Right renal cortex interstitium (tissue), 3 donors: ENCODE results near the gene MMP17. TPM values are rescaled to one million over a fixed set of nuclear protein-coding genes. Genes with fewer than 3 reads are reported as not detected.
A peak's percentile ranks its signal among the peaks of the same experiment; 100 is the strongest.

Source experiments
- DNase-seq, 3 donors: peaks; one replicate each; pipeline ENCODE4 v3.0.0-alpha.2; 2013; ENCODE audit warnings: low read depth in 3 of 3, low spot score in 2 of 3
- polyA plus RNA-seq, 3 donors: library from polyadenylated mRNA; unstranded; fragments of 120-200 nt; gene quantifications; one replicate each; pipeline ENCODE4 v1.2.1, GENCODE V29; 2013; ENCODE audit not compliant: insufficient read length in 3 of 3

The MMP17 gene
- polyA plus RNA-seq, 3 donors, result 0.53 to 0.75 (median 0.72) TPM

- DNase-seq, result no peak
Measured at GRCh38 chr12:131829791-131830334, 1.7 kb downstream of the MMP17 start.

GRCh38 chr12:131830335-131830913, 2.2 kb downstream of the MMP17 start:
- DNase-seq, result peak in 2 of 3 donors; percentile 55 to 62

- no peak for DNase-seq
Measured at GRCh38 chr12:131830914-131831571, 2.9 kb downstream of the MMP17 start.

- no peak for DNase-seq
Measured at GRCh38 chr12:131831635-131832041, 3.4 kb downstream of the MMP17 start.

GRCh38 chr12:131832321-131833231, 4.4 kb downstream of the MMP17 start:
- no peak for DNase-seq

DNA sequence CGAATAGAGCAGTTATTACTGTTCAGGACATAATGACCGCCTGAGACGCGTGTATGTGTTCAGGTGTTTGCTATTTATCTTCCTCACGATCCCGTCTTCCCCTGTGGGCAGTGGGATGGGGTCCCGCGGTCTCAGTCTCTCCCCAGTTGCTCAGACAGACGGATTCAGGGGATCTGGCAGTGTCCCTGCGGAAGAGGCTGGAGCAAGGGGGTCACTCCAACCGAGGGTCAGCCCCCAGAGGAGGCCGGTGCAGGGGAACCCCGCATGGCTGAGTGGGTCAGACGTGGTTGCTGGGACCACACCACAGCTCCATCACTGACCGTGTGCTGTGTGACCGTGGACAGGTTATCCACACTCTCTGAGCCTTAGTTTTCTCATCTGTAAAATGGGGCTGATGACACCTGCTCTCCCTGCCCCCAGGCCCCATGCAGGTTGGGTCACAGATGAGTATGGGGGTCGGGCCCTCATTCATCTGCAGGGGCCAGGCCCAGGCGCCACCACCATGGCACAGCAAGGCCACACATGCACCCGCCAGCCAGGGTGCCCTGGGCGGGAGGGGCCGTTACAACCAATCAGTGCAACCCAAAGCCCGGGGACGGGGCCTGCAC, 5.2 kb downstream of the MMP17 start:
- no peak for DNase-seq

DNA sequence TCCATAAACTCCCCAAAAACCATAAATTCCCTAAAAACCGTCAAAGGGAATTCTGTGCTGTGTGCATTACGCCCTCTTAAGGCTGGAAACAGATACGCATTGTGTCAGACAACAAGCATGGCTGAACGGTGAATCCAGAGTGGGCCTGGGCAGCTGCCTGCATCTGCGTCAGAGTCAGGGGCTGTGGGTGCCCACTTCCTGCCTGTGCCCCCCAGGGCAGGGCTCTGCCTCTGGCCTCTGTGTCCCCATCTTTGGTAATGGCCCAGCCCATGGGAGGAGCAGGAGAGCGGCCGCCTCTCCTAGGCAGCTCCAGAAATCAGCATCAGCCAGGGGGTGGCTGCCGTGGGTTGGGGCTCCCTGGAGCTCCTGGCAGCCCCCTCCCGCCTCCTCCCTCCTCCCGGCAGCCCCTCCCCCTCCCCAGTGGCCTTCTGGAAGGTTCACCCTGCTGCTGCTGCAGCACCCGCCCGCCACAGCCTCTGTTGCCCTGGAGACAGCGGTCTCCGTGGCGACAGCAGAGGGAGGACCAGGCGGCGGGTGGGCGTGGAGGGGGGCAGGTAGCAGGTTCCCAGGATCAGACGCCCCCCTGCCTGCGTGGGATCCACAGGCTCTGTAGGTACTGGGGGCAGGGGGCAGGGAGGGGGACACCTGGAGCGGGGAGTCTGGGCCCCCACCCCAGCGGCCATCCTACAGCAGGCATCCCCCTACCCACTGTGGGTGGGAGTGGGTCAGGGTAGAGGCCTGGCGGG, 5.9 kb downstream of the MMP17 start:
- DNase-seq, result no peak

GRCh38 chr12:131834798-131835615, 6.8 kb downstream of the MMP17 start:
- DNase-seq, result no peak

GRCh38 chr12:131835616-131836171, 7.5 kb downstream of the MMP17 start:
- no peak for DNase-seq

DNA sequence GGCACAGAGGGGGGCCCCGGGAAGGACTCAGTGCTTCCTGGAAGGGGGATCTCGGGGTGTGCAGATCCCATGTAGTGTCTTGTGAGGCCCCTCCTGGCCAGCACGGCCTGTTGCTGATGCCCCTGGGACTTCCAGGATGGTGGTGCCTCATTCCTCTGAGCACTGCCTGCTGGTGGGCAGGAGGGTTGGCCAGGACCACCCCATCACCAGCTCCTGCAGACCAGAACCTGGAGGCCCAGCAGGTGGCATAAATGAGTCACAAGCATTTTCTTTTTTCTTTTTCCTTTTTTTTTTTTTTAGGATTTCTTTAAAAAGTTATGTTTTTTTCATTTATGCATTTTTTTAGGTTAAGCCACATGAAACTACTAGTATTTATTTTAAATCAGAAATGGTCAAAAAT, 8.0 kb downstream of the MMP17 start:
- DNase-seq, result no peak

DNA sequence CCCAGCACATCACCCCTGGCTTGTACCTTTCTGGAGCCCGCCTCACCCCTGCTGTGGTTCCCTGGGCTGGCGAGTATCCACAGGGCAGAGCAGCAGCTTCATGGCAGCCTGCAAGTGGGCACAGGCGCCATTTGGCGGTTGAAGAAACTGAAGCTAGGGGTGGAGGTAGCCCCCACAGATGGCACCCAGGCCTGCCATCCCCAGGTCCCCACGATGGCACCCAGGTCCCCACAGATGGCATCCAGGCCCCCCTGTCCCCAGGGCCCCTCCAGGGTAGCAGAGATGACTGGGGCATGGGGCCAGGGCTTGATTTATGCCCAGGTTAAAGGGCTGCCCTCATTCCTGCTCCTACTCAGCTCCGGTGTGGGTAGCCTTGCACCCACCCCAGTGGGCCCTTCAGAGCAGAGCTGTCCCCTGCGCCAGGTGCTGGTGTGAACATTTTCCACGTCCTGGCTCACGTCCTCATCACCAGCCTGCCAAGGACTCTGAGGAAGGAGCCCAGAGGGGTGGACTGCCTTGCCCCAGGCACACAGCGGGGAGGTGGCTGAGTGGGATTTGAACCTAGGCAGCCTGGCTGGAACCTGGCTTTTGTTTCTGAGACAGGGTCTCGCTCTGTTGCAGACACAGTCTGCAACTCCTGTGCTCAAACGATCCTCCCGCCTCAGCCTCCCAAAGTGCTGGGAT, 8.7 kb downstream of the MMP17 start:
- no peak for DNase-seq

DNA sequence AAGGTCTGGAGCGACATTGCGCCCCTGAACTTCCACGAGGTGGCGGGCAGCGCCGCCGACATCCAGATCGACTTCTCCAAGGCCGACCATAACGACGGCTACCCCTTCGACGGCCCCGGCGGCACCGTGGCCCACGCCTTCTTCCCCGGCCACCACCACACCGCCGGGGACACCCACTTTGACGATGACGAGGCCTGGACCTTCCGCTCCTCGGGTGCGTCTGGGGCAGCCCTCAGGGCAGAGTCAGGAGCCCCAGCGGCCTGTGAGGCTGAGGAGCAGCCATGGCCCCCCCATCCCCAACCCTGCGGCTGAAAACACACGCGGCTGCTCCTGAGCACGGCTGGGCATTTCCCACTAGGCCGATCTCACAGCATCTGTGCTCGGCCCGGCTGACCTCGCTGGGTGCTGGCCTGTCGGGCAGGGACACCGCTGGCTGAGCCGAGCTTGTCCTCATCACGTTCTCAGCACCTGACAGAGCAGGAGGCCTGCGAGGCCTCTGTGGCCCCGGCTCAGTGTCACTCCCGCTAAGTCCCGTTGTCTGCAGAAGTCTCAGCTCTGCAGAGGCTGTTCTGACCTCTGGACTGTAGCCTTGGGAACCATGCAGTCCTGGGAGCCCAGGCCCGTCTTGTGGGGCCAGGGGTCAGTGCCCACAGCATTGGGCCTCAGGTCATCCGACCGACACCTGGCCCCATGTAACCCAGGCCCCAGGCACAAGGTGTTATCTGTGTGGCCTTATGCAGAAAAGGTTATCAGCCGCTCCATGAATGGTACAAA, 12.6 kb downstream of the MMP17 start:
- no peak for DNase-seq

DNA sequence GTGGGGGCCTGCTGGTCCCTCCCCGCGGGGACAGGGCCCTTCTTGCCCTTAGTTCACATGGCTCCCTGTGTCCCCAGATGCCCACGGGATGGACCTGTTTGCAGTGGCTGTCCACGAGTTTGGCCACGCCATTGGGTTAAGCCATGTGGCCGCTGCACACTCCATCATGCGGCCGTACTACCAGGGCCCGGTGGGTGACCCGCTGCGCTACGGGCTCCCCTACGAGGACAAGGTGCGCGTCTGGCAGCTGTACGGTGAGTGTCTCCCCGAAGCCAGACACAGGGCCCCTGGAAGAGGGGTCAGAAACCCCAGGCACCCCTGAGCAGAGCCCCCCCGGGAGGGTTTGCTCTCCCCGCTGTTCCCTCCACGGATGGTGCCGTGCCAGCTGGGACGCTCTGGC, 13.4 kb downstream of the MMP17 start:
- no peak for DNase-seq

- no peak for DNase-seq
Measured at GRCh38 chr12:131842169-131842568, 14.0 kb downstream of the MMP17 start.

GRCh38 chr12:131843527-131843926, 15.3 kb downstream of the MMP17 start:
- no peak for DNase-seq

GRCh38 chr12:131844140-131844539, 15.9 kb downstream of the MMP17 start:
- DNase-seq, result no peak

GRCh38 chr12:131844656-131845055, 16.5 kb downstream of the MMP17 start:
- DNase-seq, result no peak

- no peak for DNase-seq
Measured at GRCh38 chr12:131845121-131845520, 16.9 kb downstream of the MMP17 start.
